ENCODE measurements around the gene TUBGCP5. TPM values are rescaled to one million over a fixed set of nuclear protein-coding genes. Genes with fewer than 3 reads are reported as not detected.
A peak's percentile ranks its signal among the peaks of the same experiment; 100 is the strongest.

The TUBGCP5 gene
- total and polyA plus RNA-seq, 10 of the 15 experiments (the other 5 are each of a cell fraction or from before 2014, with no cell fraction given), result 6.4 to 29.2 (median 20.2) TPM

GRCh38 chr15:22980189-22981050, 58.9 kb downstream of the TUBGCP5 start, which contains the start of gene CYFIP1:
Gene CYFIP1, minus strand, starts transcription at chr15:22980368. Its CDS starts 33,083 bp downstream, at chr15:22947285.
- Histone ChIP-seq H3K4me2 (ENCODE audit: control insufficient read depth, insufficient read depth) (peak within 1 kb of the TSS; percentile 90), H3K9me3 (replicated peaks; ENCODE audit: control insufficient read depth, insufficient read depth, low read length) (no peaks in the 10 kb centered on the region), H4K20me1 (ENCODE audit: control insufficient read depth, insufficient read depth) (peaks cover 3% of the 10 kb centered on the region), H3K79me2 (ENCODE audit: control insufficient read depth, insufficient read depth, low read length) (peaks cover 15% of the 10 kb centered on the region), H3K27ac (ENCODE audit: control insufficient read depth, insufficient read depth) (no peak within 1 kb of the TSS), H3K9ac (ENCODE audit: control insufficient read depth, insufficient read depth, low read length) (peak within 1 kb of the TSS; percentile 68), H3K4me1 (ENCODE audit: control insufficient read depth, insufficient read depth, low read length) (peaks cover 4% of the 10 kb centered on the region; the same call in 1 of the 2 replicates), H3K4me3 (peak within 1 kb of the TSS; percentile 98), H2AFZ (ENCODE audit: control insufficient read depth, low read depth, low read length) (peak within 1 kb of the TSS; percentile 92), H3K27me3 (replicated peaks in 1 of 2; ENCODE audit: control insufficient read depth in 2 of 2, insufficient read depth in 2 of 2, low read length in 1 of 2) (no peaks in the 10 kb centered on the region), H3K36me3 (ENCODE audit: control insufficient read depth in 2 of 2, insufficient read depth in 2 of 2, low read length in 1 of 2) (no peaks in the 10 kb centered on the region)
- ChIA-PET RAD21 (ENCODE audit: unreplicated experiment) (interaction anchor here (0.9 kb wide), 1 partner anchor 55 kb away, joined by 4 read pairs; no protein-coding TSS in a partner anchor), SMC1A (ENCODE audit: uncharacterized antibody, unreplicated experiment) (interaction anchor here (0.6 to 1.0 kb wide), 2 partner anchors 19 to 20 kb away, joined by 3 to 5 read pairs; no protein-coding TSS in a partner anchor), POLR2A (interaction anchor here (0.9 kb wide), 1 partner anchor 141 kb away, joined by 4 read pairs; no protein-coding TSS in a partner anchor), CTCF (no interaction called here)
- ATAC-seq (peak; percentile 76), DNase-seq (ENCODE audit: low read depth, low spot score) (no peak), FAIRE-seq (no peak)
- BruUV-seq (replicated peaks), result no TSS peak
- intact Hi-C loops (cut with micrococcal nuclease; ENCODE audit: unreplicated experiment), result no loop called here
- in situ Hi-C loops (cut with MboI), result no loop called here
- under 1% methylated on average over 74 of the region's 93 CpGs for WGBS (ENCODE audit: insufficient coverage, insufficient replicate concordance, low lambda C conversion rate, missing lambda C conversion rate)
- TF ChIP-seq, protein P1, sequence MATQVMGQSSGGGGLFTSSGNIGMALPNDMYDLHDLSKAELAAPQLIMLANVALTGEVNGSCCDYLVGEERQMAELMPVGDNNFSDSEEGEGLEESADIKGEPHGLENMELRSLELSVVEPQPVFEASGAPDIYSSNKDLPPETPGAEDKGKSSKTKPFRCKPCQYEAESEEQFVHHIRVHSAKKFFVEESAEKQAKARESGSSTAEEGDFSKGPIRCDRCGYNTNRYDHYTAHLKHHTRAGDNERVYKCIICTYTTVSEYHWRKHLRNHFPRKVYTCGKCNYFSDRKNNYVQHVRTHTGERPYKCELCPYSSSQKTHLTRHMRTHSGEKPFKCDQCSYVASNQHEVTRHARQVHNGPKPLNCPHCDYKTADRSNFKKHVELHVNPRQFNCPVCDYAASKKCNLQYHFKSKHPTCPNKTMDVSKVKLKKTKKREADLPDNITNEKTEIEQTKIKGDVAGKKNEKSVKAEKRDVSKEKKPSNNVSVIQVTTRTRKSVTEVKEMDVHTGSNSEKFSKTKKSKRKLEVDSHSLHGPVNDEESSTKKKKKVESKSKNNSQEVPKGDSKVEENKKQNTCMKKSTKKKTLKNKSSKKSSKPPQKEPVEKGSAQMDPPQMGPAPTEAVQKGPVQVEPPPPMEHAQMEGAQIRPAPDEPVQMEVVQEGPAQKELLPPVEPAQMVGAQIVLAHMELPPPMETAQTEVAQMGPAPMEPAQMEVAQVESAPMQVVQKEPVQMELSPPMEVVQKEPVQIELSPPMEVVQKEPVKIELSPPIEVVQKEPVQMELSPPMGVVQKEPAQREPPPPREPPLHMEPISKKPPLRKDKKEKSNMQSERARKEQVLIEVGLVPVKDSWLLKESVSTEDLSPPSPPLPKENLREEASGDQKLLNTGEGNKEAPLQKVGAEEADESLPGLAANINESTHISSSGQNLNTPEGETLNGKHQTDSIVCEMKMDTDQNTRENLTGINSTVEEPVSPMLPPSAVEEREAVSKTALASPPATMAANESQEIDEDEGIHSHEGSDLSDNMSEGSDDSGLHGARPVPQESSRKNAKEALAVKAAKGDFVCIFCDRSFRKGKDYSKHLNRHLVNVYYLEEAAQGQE (IDR thresholded peaks at IDR 0.05; ENCODE audit: low read depth, low read length), result no peak
- TF ChIP-seq HDAC2 (IDR thresholded peaks at IDR 0.05) (no peak), NFXL1 (IDR thresholded peaks at IDR 0.05; ENCODE audit: borderline replicate concordance) (peak; percentile 92), JUND (IDR thresholded peaks at IDR 0.05; ENCODE audit: low read depth, low read length) (no peak), LARP7 (IDR thresholded peaks at IDR 0.05) (0 out of 2 replicates have a peak, but pooled peaks have one; percentile 44), JUNB (IDR thresholded peaks at IDR 0.05) (no peak), POLR2A (IDR thresholded peaks at IDR 0.05; ENCODE audit: low read depth, low read length) (peak; percentile 57), ZNF592 (IDR thresholded peaks at IDR 0.05) (no peak), ZSCAN29 (IDR thresholded peaks at IDR 0.05) (no peak), ATF7 (IDR thresholded peaks at IDR 0.05; ENCODE audit: low read depth) (no peak), BACH1 (IDR thresholded peaks at IDR 0.05; ENCODE audit: borderline replicate concordance) (no peak), EGR1 (IDR thresholded peaks at IDR 0.05; ENCODE audit: borderline replicate concordance in 1 of 2, low read depth in 2 of 2, low read length in 2 of 2) (no peak), PML (IDR thresholded peaks at IDR 0.05; ENCODE audit: low read length) (no peak), NR2F1 (conservative IDR thresholded peaks at IDR 0.05) (peak; percentile 53; the same call in 1 of the 2 replicates), DPF2 (IDR thresholded peaks at IDR 0.05) (peak; percentile 68; the same call in 1 of the 2 replicates), IKZF1 (conservative IDR thresholded peaks at IDR 0.05) (peak; percentile 80), EED (IDR thresholded peaks at IDR 0.05; ENCODE audit: low read depth) (no peak), FOS (IDR thresholded peaks at IDR 0.05; ENCODE audit: borderline replicate concordance, extremely low read depth, insufficient read length) (no peak), IRF4 (IDR thresholded peaks at IDR 0.05; ENCODE audit: low read depth, low read length) (no peak)
